ACHN (cell line): Measurements from ENCODE around the gene TRABD2B.

ENCODE experiments used
- DNase-seq: peaks from one replicate; pipeline ENCODE4 v3.0.0-alpha.2; 2015
- in situ Hi-C: cut with HindIII; loops from 2 replicates; pipeline ENCODE4 v1.10.0; 2017; ENCODE audit warnings: low sequenced_read_pairs, low pct_ligation_motif_present, low pct_unique_long_range_greater_than_20kb

The TRABD2B gene

GRCh38 chr1:47745715-47746609 is 251.2 kb downstream of the TRABD2B start:
- no peak for DNase-seq
- in situ Hi-C loops, result no loop called here

DNA sequence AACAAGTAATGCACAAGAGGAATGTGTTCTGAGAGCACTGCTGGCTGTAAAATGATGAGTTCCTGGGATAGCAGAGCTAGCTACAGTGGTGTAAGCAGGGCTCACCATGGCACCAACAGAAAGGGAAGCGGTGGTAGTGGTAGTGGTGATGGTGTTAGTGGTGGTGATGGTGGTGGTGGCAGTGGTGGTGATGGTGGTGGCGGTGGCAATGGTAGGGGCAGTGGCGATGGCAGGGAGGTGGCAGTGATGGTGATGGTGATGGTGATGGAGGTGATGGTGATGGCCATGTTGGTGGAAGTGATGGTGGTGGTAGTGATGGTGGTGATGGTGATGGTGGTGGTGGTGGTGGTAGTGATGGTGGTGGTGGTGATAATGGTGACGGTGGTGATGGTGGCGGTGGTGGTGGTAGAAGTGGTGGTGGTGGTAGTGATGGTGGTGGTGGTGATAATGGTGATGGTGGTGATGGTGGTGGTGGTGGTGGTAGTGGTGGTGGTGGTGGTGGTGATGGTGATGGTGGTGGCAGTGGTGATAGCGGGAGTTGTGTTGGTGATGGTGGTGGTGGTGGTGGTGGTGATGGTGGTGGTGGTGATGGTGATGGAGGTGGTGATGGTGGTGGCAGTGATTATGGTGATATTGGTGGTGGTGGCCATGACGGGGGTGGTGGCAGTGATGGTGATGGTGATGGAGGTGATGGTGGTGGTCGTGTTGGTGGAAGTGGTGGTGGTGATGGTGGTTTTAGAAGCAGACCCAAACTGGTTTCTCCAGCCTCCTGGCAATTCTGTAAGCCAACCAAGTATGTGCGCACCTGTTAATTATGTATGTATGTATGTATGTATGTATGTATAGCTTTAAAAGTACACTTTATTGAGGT is 254.1 kb downstream of the TRABD2B start:
- in situ Hi-C loops, result no loop called here
- DNase-seq, result no peak

- in situ Hi-C loops, result no loop called here
- peak; percentile 49 for DNase-seq
Measured at GRCh38 chr1:47738560-47739182, 258.5 kb downstream of the TRABD2B start.

- in situ Hi-C loops, result no loop called here
- DNase-seq, result peak; percentile 62
Measured at GRCh38 chr1:47732489-47732888, 264.7 kb downstream of the TRABD2B start.

DNA sequence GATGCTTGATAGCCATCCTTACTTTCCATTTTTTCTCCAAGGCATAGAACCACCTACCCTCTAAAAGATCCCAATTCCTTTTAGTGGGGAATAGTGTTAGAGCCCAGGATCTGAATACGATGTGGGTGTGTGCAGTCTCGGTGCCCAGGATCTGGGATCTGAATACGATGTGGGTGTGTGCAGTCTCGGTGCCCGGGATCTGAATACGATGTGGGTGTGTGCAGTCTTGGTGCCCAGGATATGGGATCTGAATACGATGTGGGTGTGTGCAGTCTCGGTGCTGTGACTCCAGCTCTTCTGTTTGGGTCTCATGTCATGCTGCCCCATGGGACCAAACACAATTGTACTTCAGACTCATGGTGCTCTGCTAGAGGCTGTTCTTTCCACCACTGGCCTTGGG is 265.5 kb downstream of the TRABD2B start:
- in situ Hi-C loops, result no loop called here
- no peak for DNase-seq

DNA sequence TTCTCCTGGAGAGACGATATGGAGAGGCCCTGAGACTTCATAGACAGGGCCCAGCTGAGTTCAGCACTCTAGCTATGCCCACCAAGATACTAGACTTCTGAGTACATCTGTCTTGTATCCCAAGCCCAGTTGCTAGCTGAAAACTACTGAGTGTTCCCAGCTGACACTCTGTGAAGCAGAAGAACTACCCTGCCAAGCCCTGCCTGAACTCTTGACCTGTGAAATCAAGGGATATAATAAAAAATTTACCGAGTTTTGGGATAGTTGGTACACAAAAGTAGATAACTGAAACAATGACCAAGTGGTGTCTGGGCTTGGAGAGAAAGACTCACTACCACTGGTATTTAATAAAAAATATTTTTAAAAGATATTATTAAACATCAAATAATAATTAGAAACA is 267.5 kb downstream of the TRABD2B start:
- in situ Hi-C loops, result no loop called here
- DNase-seq, result no peak

DNA sequence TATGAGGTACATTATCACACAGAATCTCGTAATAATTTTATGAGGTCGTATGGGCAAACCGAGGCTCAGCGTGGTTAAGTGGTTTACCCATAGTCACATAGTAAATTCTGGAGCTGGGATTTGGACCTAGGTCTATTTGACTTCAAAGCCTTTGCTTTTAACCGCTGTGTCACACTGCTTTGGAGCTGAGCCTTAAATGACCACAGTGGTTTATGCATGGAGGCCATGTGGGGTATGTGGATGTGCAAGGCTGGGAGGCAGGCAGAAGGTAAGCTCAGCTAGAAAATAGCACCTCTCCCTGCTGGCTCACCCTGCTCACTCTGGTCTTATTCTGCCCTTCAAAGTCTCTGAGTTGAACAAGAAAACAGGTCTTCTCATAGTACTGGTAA is 269.5 kb downstream of the TRABD2B start:
- in situ Hi-C loops, result no loop called here
- DNase-seq, result no peak

DNA sequence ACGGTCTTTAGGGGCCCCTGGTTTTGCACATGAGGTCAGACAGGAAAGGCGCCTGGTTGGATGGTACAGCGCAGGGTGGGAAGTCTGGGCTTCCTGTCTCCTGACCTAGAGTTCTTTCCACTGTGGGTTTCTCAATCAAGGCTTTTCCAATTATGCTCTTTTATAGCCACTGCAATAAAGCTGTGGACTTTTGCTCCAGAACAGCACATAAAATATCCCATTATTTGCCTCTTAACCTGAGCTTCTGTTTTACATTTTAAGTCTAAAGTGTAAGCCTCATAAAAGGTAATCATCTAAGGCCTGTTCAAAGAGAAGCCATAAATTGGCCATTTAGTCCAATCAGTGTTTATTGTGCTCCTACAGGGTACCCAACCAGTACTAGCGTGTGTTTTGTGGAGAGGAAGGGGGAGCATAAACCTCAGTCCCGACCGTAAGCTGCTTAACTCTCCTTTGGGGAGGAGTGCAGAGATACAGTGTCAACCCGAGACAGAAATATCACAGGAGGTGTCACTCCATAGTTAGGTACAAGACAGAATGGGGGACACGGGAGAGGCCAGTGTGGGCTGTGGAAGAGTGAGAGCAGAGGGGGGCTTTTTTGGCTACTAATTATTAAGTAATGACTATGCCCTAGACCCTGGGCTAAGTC is 270.0 kb downstream of the TRABD2B start:
- in situ Hi-C loops, result no loop called here
- DNase-seq, result no peak

- peak; percentile 73 for DNase-seq
- in situ Hi-C loops, result no loop called here
Measured at GRCh38 chr1:47725992-47726855, 271.0 kb downstream of the TRABD2B start.

GRCh38 chr1:47725511-47725991 is 271.6 kb downstream of the TRABD2B start:
- DNase-seq, result no peak
- in situ Hi-C loops, result no loop called here

DNA sequence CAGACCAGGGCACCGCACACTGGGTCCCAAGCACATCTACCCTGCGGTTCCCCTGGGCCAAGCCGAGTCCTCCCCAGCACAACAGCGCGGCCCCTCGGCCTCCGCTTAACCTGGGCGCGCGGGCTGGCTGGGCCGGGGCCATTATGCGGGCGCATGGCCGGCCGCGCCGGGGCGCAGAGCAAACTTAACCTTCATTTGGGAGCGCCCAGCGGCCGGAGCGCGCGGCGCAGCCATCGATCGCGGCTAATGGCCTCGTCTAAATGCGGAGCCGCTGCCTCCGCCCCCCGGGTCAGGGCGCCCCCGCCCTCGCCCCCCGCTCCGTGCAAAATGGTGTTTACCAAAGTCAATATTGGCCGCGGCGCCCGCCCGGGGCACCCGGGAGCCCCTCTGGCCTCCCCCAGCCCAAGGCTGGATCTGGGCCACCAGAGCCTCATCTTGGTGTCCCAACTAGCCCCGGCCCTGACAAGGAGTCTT is 272.1 kb downstream of the TRABD2B start:
- DNase-seq, result no peak
- in situ Hi-C loops, result no loop called here

DNA sequence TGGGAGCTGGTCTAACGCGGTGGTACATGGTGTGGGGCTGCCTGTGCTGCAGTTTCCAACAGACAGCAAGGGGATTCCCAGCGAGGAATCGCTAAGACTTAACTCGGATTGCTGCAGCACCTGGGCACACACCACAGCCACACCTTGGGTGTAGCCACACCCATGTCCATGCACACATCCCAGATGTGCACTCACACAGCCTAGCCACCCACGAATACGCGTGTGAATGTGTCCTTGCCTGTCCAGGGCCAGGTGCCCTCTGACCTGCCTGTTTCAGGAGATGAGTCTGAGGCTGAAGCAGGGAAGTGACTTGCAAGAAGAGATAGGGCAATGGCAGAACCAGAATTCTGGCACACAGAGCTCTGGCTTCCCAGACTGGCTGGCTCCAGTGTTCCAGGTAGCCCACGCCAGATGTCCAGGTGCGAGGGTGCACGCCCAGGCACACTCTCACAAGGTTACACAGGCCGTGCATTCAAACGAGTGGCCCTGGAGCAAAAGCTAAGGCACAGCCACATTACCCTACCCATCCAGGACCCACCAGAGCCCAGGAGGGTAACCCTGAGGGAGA is 272.7 kb downstream of the TRABD2B start:
- in situ Hi-C loops, result no loop called here
- DNase-seq, result no peak

DNA sequence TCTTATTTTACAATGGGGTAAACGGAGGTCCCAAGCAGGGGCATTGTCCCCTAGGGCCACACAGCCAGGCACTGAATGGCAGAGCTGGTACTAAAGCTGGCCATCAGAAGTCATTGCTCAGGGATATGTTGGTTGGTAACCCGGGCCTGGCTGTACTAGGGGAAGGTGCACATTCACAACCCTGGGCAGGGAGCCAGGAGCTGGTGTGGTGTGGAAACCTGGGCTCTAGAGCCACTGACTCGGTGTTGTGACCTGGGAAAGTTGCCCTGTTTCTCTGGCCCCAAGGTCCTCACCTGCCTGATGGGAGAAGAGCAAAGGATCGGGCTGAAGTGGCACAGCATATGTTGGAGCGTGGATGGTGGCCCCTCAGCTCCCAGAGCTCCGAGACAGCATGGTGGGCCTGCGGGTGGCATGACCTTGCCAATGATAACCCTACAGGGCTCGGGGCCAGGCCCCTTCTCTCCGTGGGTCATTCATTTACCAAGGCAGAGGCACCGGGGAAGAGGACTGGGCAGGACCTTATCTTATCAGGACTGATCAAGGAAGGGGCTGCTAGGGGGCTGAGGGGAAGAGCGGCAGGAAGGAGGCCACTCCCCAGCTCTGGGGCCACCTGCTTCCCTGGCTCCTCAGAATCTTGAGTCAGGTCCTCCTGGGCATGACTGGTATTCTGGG is 274.1 kb downstream of the TRABD2B start:
- in situ Hi-C loops, result no loop called here
- DNase-seq, result no peak

- in situ Hi-C loops, result no loop called here
- no peak for DNase-seq
Measured at GRCh38 chr1:47722101-47722500, 275.1 kb downstream of the TRABD2B start.

DNA sequence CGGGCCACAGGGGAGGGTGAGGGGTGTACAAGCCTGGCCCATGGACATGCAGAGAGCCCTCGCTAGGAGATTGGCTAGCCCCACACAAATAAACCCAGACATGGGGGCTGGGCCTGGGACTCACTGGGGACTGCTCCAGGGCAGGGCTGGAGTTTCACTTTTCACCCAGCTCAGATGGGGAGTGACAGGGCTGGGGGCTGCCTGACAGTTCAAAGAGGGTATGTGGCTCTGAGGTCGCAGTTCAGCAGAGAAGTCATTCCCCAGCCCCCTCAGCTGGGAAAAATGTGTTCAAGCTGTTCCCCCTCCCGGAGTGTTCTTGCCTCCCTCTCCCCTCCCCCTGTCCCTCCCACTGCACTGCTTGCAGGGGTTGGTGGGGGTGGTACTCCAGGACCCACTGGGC is 277.1 kb downstream of the TRABD2B start:
- in situ Hi-C loops, result no loop called here
- no peak for DNase-seq

- no peak for DNase-seq
- in situ Hi-C loops, result no loop called here
Measured at GRCh38 chr1:47717341-47717740, 279.8 kb downstream of the TRABD2B start.
